NCI-H526 (cell line): ENCODE measurements around the gene CDK5.
A peak's percentile ranks its signal among the peaks of the same experiment; 100 is the strongest.
"Not testable (repeated sequence)": the region's sequence is repeated elsewhere in the genome, so short reads cannot be mapped to it uniquely, and the experiment has no call there.

ENCODE experiments used
- DNase-seq, 2 experiments: peaks; one replicate each; lab custom pipeline; 2025; lab: John Stamatoyannopoulos, UW

Gene CDK5

DNA sequence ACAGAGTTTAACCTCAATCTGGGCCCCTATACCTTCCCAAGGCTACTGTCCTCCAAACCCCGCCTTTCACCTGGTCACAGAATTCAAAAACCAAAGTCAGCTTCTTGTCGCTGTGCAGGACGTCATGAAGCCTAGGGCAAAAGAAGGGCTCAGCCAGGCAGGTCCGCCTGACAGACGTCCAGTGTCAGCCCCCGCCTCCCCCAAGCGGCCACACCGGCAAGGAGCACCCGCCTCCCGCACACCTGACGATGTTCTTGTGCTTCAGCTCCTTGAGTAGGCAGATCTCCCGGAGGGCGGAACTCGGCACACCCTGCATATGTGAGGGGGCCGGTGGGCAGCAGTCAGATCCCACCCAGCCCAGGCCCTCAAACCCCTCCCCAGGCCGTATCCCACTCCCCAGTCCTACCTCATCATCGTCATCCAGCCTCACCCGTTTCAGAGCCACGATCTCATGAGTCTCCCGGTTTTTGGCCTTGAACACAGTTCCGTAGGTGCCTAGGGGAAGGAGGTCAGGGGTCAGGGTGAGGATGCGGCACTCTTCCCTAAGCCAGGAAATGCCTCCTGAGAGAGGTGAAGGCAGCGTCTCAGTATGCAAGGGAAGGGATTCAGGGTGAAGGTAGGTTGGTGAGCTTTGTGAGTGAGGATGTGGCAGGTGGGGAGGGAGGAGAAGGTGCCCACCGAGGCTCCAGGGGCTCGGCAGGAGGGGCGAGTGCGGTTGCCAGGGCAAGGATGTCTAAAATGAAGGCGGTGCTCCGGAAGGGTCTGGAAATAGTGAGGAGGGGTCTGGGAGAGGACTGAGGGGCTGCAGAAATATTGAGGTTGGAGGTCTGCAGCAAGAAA is 811 bp downstream of the CDK5 start:
- DNase-seq, result no peak

GRCh38 chr7:151056283-151056665 is 1.4 kb downstream of the CDK5 start:
- no peak for DNase-seq

DNA sequence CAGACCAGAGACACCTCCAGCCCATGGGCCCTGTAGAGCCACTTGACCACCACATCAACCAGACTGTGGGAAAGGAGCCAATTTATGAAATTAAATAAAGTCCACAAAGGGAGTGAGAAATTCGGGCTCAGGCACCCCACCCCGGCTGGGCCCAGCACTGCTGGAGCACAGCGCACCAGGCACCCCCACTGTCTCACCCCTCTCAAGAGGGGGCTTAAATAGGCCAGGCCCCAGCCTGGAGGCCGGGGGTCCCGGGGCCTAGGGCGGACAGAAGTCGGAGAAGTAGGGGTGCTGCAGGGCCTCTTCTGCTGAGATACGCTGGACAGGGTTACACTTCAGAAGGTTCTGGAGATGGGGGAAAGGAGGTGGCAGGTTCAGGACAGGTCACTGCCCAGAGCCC is 3.9 kb downstream of the CDK5 start:
- DNase-seq, result no peak

- DNase-seq, result no peak
These were observed 4.6 kb downstream of the CDK5 start for GRCh38 chr7:151053096-151053495.

GRCh38 chr7:151051108-151051507 is 6.6 kb downstream of the CDK5 start:
- peak in 1 of 2 experiments; percentile 33 for DNase-seq

DNA sequence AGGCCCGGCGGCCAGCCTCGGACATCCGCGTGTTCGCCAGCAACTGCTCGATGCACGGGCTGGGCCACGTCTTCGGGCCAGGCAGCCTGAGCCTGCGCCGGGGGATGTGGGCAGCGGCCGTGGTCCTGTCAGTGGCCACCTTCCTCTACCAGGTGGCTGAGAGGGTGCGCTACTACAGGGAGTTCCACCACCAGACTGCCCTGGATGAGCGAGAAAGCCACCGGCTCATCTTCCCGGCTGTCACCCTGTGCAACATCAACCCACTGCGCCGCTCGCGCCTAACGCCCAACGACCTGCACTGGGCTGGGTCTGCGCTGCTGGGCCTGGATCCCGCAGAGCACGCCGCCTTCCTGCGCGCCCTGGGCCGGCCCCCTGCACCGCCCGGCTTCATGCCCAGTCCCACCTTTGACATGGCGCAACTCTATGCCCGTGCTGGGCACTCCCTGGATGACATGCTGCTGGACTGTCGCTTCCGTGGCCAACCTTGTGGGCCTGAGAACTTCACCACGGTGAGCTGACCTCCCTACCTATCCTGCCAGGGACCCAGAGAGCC is 8.7 kb downstream of the CDK5 start:
- DNase-seq, result peak in 1 of 2 experiments; percentile 37

- no peak for DNase-seq
These were observed 9.5 kb downstream of the CDK5 start, which contains the start of gene ASIC3 for GRCh38 chr7:151047976-151048815. ASIC3 (plus strand) TSS chr7:151048531; CDS start chr7:151048886, 355 bp downstream.

GRCh38 chr7:151046603-151047573 is 10.8 kb downstream of the CDK5 start:
- no peak for DNase-seq

- no peak for DNase-seq
These were observed 11.7 kb downstream of the CDK5 start for GRCh38 chr7:151045967-151046366.

GRCh38 chr7:151045262-151045661 is 12.4 kb downstream of the CDK5 start:
- no peak for DNase-seq

- DNase-seq, result no peak
These were observed 13.7 kb downstream of the CDK5 start for GRCh38 chr7:151043959-151044358.

- not testable (repeated sequence) for DNase-seq
These were observed 14.2 kb downstream of the CDK5 start for GRCh38 chr7:151043449-151043848.

DNA sequence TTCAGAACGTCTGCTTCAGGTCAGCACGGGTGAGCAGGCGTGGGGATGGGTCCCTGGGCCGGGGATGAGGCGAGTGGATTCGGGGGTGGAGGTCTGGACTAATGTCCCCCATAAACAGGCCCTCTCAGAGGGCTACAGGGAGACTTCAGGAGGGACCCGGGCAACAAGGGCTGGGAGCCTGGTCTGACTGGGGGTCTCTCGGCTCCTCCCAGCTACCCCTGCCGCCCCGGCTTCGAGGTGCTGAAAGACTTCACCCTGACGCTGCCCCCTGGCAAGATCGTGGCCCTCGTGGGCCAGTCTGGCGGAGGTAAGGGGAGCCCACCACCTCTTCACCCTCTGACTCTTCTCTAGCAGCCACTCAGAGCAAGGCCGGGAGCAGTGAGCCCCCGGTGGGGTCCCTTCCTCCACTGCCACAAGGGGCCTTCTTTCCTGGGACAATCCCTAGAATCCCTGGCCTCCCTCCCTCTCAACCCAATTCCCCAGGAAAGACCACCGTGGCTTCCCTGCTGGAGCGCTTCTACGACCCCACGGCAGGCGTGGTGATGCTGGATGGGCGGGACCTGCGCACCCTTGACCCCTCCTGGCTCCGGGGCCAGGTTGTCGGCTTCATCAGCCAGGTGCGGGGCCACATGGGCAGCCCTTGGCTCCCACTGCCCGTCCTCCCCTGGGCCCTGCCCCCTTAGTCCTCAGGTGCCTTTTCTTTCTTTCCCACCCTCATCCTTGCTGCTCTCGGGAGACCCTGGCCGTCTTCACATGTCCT is 16.9 kb downstream of the CDK5 start:
- no peak for DNase-seq

GRCh38 chr7:151039850-151040548 is 17.7 kb downstream of the CDK5 start:
- DNase-seq, result no peak

- DNase-seq, result no peak
These were observed 18.5 kb downstream of the CDK5 start for GRCh38 chr7:151038951-151039849.

GRCh38 chr7:151035902-151036301 is 21.8 kb downstream of the CDK5 start:
- no peak for DNase-seq

DNA sequence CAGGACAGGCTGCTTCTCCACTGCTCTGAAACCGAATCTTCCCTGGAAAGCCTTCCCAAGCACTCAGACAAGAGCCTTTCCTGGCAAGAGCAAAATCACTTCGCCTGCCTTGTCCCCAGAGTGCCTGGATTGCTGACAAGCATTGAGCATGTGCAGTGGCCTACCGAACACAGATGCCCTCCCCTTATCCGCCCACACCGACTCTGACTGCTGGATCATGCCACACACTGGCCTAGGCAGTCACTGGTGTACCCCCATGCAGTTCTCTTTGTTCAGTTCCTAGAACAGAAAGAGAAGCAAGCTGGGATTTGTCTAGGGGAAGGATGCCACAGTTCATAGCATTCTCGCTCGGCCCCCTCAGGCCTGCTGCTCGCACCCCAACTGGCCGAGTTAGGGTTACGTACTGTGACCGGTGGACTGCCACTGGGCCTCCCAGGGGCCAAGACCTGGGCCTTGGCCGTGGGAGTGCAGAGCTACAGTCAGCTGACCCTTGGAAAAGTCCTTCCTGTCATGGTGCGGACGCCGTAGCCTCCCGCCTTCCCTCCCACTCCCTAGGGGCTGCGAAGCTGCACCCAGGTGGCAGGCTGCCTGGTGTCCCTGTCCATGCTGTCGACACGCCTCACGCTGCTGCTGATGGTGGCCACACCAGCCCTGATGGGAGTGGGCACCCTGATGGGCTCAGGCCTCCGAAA is 22.5 kb downstream of the CDK5 start:
- DNase-seq, result no peak

DNA sequence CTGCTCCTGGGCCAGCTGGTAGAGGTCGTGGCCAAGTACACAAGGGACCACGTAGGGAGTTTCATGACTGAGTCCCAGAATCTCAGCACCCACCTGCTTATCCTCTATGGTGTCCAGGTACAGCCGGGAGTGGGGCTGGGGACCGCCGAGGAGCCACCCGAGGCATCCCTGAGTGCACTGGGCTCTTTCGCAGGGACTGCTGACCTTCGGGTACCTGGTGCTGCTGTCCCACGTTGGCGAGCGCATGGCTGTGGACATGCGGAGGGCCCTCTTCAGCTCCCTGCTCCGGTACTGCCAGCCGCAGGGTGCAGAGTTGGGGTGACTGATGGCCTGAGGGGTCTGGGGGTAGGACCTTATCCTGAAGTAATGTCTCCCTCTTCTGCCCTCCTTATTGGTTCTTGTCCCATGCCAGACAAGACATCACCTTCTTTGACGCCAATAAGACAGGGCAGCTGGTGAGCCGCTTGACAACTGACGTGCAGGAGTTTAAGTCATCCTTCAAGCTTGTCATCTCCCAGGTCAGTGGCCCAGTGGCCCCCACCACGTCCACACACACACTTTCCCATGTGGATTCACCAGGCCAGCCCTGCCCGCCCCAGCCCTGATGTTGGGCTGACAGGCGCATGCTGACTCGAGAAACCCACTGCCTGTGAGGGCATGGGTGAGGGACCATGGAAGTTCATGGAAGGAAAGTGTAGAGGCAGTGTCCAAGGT is 23.2 kb downstream of the CDK5 start:
- no peak for DNase-seq
